HG03354 (cell line): ENCODE results near the gene MCM5.
"Not testable (repeated sequence)": the region's sequence is repeated elsewhere in the genome, so short reads cannot be mapped to it uniquely, and the experiment has no call there.

Experiments
- ATAC-seq: cut with Tn5 transposase; IDR thresholded peaks from one replicate; pipeline ENCODE4 v1.9.1; 2021; ENCODE audit warnings: mild to moderate bottlenecking; ENCODE audit not compliant: unreplicated experiment, poor library complexity, severe bottlenecking

Gene MCM5

DNA sequence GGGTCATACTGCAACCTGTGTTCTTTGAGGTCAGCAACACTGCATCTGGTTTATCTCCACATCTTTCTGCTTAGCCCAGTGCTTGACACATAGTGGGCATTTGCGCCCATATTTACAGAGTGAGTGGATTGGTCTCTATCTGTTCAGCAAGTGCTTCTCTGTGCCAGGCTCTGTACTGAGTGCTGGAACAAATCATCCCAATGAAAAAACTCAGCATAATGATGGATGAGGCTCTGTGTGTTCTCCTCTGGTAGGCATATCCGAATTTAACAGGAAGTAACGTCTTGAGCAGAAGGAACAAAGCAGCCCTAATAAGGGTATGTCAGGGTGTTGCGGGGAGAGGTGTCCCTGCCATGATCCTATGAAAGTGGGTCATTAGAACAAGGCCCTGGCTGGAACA, 46.0 kb downstream of the MCM5 start:
- no peak for ATAC-seq

DNA sequence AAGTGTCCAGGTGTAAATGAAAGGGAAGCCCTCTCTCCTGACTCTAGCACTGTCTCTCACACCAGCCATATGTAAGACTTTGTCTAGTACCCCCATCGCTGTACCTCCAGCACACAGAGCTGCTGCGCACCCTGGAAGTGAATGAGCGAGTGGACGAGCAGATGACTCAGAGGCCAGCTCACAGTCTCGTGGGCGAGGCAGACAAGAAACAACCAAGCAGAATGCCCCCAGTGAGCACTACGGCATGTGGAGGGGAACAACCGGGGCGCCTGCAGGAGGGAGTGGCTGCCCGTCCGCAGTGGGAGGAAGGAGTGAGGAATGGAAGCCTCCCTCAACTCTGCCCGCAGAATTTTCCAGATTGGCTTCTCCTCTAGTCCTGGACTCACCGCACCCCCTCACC, 46.4 kb downstream of the MCM5 start:
- ATAC-seq, result no peak

DNA sequence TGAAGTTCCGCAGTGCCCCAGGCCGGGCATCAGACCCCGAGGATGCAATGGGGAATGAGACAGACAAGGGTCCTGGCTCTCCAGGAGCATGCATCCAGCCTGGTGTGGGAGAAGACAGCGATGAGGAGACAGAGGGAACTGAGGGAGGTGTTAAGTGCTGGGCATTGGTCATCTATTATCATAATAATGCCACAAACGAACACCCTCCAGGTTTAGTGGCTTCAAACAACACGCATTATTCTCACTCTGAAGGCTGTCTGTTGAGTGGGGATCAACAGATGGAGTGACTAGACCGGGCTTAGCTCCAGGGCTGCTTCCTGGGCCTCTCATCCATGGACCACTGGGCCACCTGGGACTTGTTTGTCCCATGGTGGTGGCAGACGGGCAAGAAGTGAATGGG, 48.6 kb downstream of the MCM5 start:
- no peak for ATAC-seq

DNA sequence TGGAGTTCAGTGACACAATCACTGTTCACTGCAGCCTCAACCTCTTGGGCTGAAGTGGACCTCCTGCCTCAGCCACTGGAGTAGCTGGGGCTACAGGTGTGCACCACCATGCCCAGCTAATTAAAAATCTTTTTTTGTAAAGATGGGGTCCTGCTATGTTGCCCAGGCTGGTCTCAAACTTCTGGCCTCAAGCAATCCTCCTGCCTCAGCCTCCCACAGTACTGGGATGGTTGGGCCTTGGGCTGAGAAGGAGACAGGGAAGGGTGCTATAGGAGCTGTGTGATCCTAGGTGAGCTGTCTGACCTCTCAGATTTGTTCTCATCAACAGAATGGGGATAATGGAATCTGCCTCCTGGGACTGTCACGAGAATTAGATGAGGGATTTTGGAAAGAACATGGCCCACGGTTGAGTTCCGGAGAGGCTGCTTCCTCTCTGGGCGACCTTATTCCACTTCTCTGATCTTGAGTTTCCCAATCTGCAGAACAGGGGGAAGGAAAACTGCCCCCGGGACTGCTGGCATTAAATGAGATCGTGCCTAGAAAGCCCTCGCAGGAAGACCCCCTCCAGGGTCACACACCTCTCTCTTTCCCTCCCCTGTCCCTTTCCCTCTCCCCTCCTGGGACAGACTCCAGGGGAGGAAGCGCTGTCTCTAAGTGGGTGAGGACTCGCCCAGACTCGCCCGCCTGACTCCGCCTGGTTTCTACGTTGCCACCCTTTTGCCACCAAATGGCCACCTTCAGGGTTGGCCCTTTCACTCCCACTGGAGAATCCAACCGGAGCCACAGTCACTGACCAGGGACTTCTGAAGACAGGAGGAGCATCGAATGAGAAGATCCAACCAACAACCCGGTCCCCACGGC, 50.1 kb downstream of the MCM5 start:
- no peak for ATAC-seq

DNA sequence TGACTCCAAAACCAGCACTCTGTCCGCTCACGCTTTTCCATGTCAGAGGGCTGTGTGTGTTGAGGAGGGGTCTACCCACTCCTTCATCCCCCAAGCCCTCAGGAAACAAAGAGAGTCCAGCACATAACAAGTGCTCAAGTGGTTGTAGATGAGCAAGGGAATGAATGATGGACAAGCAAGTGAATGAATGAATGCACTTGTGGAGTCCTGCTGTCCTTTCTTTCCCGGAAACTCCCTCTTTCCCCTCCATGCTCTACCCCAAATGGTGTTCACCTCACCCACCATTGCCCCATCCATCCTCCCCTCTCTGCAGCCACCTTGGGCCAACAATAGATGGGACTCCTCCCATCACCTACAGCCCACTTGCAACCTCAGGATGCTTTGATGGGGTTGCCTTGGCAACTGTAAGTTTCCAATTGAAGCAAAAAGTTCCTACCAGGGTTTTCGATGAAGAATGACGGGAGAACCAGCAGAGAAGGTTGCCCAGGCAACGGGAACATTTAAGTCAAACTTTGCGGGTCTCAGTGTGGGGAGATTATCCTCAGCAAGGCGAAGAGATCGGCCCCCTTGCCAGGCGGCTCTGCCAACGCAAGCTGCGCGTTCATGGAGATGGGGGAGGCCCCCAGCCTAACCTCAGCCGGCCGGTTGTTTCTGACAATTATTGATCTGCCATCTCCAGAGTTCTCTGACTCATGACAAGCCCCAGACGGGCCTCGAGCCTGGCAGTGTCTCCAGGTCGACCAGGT, 51.1 kb downstream of the MCM5 start:
- no peak for ATAC-seq

DNA sequence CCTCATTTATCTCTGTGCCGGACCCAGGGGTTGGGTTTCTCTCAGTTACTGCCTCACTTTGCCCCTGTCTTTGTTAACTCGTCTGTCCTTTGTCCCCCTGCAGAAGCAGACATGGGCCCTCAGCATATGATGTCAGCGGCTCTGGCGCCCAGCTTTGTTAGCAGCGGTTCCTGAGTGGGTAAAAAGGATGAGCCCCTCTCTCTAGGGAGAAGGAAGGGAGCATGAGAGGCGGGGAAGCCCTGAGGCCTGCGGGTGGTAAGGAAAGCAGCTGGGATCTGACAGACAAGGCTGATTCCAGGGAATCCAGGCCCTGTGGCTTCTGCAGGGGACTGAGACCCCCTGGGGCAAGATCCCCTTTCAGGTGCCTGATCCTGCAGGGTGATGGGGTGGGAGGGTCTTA, 51.7 kb downstream of the MCM5 start:
- ATAC-seq, result no peak

DNA sequence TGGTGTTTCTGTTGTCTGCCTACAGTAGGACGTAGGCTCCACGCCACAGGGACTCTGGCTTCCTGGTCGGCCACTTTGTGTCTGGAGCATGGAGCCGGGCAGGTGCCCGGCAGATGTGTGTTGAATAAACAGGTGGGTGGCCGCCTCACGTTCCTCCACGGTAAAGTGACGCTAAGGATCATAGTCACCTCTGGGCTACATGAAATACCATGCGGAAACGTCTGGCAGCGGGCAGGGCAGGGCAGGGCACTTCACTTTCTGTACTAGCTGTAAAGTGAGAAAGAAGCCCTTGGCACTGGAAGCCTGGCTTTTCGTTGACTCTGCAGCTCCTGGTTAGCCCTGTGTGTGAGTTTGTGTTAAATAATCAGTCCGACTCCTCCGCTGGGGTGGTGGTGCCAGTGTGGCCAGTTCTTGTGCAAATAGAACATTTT, 52.4 kb downstream of the MCM5 start:
- no peak for ATAC-seq

DNA sequence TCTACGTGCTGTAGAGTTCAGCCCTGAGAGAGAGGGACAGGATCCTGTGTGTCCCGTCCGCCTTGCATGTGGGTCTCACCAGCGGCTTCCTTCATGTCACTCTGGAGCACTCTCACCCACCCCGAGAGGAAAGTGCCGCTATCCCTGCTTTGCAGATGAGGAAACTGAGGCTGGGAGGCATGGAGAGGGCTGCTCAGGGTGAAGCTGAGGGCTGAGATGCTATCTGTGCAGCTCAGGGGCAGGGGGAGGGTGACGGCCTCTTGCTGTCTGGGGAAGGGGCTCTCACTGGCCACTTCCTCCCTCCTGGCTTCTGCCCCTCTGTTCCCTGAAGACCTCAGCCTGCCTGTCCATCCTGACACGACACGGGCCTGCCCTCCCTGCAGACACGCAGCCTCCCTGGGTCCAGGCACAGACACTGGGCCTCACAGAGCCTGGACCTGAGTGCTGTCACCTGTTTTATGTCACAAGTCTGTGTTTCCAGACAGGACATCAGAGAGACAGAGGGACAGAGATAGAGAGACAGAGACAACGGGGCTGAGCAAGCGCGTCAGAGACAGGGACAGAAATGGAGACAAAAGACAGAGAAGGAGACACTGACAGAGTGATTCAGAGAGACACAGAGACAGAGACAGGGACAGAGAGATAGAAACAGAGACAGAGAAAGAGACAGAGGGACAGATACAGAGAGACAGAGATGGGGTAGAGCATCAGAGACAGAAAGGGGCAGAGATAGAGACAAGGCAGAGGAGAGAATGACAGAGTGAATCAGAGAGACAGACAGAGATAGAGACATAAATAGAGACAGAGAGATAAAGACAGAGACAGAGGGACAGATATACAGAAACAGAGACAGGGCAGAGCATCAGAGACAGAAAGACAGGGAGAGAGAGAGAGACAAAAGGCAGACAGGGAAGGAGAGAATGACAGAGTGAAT, 53.1 kb downstream of the MCM5 start:
- ATAC-seq, result no peak

DNA sequence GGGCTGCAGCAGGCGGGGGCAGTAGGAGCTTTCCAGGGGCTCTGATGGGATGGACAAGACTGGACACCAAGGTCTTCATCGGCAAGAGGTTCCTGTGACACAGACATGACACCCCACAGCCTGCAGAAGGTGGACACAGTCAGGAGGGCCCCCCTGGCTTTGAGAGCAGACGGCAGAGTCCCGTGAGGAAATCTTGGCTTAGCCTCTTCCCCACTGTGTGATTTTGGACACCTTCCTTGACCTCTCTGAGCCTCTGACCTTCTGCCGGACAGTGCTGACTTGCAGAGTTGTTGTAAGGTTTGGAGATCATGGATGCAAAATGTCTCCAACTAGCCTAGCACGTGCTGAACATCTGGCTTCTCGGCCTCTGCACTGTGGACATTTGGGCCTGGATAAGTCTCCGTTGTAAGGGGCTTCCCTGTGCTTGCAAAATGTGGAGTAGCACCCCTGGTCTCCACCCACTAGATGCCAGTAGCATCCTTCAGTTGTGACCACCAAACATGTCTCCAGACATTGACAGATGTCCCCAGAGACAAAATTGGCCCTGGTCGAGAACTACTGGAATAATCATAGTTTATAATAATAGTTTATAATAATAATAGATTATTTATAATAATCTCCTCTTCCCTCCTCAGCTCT, 54.6 kb downstream of the MCM5 start:
- no peak for ATAC-seq

DNA sequence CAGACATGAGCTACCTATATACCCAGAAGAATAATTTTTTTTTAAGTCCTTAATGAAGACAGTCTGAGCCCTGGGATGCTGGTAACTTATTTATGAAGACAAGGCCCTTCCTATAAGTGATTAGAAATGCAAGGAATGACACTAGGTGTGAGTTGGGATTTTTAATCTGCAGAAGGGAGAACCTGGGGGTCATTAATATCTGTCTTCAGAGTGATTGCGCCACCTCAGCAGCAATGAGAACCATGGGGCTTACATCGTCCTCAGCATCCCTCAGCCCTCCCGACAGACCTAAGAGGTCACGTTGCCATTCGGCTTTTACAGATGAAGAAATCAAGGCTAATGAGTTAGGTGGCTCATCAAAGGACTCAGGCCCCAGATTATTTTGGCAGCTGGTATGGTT, 55.6 kb downstream of the MCM5 start:
- ATAC-seq, result no peak

DNA sequence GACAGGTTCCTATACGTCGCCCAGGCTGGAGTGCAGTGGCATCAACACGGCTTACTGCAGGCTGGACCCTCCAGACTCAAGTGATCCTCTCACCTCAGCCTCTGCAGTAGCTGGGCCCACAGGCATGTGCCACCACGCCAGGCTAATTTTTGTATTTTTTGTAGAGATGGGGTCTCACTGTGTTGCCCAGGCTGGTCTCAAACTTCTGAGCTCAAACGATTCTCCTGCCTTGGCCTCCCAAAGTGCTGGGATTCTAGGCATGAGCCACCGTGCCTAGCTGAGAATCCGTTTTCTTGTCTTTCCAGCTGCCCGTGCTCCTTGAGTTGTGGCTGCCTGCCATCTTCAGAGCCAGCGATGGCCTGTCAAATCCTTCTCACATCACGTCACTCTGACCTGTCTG, 56.8 kb downstream of the MCM5 start:
- no peak for ATAC-seq

DNA sequence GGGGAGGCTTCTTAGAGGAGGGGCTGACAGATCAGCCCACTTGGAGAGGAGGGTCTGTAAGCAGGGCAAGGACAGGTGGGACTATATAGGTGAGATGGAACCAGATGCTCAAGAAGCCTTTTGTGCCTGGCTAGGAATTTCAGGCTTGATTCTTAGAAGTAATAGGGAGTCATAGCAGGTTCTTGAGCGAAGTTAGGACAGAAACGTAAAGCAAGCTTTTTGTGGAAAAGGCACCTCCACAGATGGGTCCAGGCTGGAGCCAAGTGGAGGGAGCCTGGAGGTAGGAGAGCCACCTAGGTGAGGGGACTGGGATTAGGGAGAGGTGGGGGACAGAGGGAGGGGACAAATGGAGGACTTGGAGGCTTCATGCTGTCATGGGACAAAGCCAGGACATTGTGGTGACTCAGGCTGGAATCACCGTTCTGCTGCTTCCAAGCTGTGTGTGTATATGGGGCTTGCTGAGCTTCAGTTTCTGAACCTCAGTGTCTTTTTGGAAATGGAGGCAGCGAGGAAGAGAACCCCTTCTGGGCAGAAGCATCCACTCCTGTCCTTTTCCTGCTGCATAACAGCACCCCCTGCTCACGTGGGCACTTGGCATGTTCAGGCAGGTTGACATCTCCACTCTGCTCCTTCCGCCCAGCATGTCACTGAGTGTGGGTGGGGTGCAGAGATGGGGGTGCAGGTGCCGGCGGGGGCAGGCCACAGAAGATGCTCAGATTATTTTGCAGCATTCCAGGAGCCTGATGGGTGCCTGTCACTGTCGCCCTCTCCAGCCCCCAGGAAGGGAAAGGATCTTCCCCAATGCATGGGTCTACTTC, 58.0 kb downstream of the MCM5 start:
- no peak for ATAC-seq

DNA sequence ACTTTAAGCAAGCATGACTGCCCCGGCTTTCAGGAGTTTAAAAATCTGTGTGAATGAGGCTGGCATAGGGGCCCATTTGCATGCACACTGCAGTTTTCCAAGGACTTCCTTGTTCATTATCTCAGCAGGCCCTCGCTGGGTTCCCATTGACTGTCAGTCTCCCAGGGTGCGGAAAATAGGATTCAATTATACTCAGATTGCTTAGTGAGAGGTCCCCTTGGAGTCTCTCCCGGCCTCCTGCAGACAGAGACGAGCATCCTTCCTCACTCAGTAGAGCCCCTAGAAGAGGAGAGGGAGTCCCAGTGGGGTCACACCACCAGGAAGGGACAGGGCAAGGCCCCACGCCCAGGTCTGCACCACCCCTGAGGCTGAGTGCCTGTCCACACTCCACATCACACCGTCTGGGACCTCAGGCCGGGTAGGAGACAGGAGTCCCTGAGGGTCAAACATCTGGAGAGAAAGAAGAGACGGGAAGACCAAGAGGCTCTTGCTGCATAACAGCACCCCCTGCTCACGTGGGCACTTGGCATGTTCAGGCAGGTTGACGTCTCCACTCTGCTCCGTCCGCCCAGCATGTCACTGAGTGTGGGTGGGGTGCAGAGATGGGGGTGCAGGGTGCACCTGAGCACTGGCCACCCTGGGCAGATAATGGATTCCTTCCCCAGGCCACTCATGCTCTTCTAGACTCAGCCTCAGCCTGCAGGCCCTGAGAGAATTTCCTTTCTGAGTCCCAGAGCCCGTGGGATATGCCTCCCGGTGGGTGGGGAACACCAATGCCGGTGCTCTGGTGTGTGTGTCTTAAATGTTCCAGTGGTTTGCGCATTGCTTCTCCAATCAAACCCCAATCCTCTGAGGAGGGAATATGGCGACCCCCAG, 58.8 kb downstream of the MCM5 start:
- ATAC-seq, result no peak

DNA sequence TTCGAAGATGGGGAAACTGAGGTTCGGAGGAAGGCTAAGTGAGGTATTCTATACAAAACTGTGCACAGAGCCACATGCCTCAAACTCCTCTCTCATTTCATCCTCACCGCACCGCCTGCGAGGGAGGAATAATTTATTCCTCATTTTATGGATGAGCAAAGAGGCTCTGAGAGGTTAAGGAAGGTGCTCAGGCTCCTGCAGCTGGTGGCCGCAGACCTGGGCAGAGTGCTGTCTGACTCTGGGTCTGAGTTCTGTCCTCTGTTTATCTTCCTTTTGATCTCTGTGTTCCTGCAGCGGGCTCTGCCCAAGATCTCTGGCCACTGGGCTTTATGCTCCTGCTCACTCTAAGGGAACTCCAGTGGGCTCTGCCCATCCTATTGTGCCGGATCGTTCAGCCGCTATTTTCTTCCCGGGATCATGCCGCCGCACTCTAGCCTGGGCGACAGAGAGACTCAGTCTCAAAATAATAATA, 59.5 kb downstream of the MCM5 start:
- ATAC-seq, result no peak

DNA sequence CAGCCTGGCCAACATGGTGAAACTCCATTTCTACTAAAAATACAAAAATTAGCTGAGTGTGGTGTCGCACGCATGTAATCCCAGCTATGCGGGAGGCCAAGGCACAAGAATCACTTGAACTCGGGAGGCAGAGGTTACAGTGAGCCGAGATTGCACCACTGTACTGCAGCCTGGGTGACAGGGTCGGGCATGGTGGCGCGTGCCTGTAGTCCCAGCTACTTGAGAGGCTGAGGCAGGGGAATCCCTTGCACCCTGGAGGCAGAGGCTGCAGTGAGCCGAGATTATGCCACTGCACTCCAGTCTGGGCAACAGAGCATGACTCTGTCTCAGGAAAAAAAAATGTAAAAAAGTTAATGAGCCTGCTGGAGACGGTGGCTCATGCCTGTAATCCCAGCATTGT, 60.0 kb downstream of the MCM5 start:
- not testable (repeated sequence) for ATAC-seq

DNA sequence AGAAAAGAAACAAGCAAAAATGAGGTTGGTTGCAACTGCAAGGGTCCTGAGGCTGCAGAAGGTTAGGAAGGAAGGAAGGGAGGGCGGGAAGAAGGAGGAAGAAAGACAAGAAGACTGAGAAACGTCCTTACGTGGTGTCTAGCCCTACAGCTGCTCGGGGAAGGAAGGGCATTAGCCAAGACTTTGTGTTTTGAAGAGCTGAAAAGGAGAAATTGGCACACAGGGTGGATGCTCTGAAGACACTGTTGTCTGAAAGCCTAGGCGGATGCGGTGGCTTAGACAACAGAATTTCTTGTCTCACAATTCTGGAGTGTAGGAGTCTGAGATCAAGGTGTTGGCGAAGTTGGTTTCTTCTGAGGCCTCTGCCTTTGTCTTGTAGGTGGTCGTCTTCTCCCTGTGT, 60.7 kb downstream of the MCM5 start:
- ATAC-seq, result no peak

DNA sequence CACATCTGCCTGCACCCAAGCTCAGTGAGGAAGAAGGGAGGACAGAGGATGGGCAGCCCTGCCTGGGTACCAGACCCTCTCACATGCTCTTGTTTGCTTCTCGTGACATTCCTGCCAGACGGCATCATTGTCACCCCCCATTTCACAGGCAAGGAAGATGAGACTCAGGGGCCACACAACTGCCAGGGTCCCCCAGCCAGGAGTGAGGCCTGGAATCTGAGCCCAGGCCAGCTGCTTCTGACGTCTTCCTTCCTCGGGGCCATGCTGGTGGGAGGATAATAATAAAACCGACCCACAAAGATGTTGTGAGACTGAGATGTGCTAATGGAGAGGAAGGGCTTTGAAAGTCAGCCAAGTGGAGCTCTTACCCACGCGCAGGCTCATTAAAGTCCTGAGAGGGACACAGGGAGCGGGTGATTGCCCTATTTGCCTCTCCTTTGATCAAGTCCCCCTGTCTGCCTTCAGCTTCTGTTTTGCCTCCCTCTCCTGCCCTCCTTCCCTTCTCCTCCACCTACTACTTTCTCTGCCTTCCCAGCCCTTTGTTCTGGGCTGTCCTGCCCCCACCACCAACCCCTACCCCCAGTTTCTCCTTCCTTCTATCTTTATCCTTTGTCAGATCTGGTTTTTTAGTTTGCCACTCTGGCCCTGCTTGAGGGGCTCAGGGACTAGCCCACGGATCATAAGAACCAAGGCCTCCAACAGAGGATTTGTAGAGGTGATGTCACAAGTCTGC, 62.7 kb downstream of the MCM5 start:
- no peak for ATAC-seq
